Choroid plexus epithelial cell (primary cell): Measurements from ENCODE around the gene HAND2.

ENCODE experiments used
- DNase-seq: peaks from one replicate; pipeline ENCODE4 v3.0.0-alpha.2; 2010; ENCODE audit warnings: low read depth
- H3K4me3 ChIP-seq: 2 replicates; pipeline ENCODE4 v1.5.1; 2011; ENCODE audit warnings: low read depth, mild to moderate bottlenecking, control low read depth, low read length, moderate library complexity
- CTCF ChIP-seq: conservative IDR thresholded peaks from 2 replicates; pipeline ENCODE4 v1.5.1; 2011; ENCODE audit warnings: low read depth, mild to moderate bottlenecking, control low read depth, inconsistent platforms, low read length, moderate library complexity

The HAND2 gene

GRCh38 chr4:173529477-173530325, at the start of gene HAND2:
Gene HAND2 (minus strand): TSS chr4:173530229. CDS start chr4:173529289, 940 bp downstream.
- DNase-seq: no peak
- no peak within 1 kb of the TSS for H3K4me3 ChIP-seq
- TF ChIP-seq CTCF: no peak

- no peak overlapping the region for H3K4me3 ChIP-seq
- no peak for TF ChIP-seq CTCF
- no peak for DNase-seq
These were observed 48.9 kb upstream of the HAND2 start for GRCh38 chr4:173578956-173579355.

GRCh38 chr4:173577963-173578362, 47.9 kb upstream of the HAND2 start:
- no peak overlapping the region for H3K4me3 ChIP-seq
- no peak for TF ChIP-seq CTCF
- DNase-seq: no peak

- no peak for TF ChIP-seq CTCF
- H3K4me3 ChIP-seq: no peak overlapping the region
- DNase-seq: no peak
These were observed 45.6 kb upstream of the HAND2 start for GRCh38 chr4:173575482-173576152.

GRCh38 chr4:173573725-173574124, 43.7 kb upstream of the HAND2 start:
- H3K4me3 ChIP-seq: no peak overlapping the region
- no peak for TF ChIP-seq CTCF
- DNase-seq: no peak

GRCh38 chr4:173573286-173573685, 43.3 kb upstream of the HAND2 start:
- no peak for TF ChIP-seq CTCF
- DNase-seq: no peak
- H3K4me3 ChIP-seq: no peak overlapping the region
